Measurements from ENCODE around the gene LYRM1. TPM values are rescaled to one million over a fixed set of nuclear protein-coding genes. Genes with fewer than 3 reads are reported as not detected.

The LYRM1 gene
- total RNA-seq, 1 experiment from 2014 or later, result 67.3 TPM

- intact Hi-C loops (cut with micrococcal nuclease), result no loop called here
- Mint-ChIP-seq H3K27ac (ENCODE audit: low read depth, unreplicated experiment) (no peak overlapping the region), H3K4me3 (ENCODE audit: unreplicated experiment) (no peak overlapping the region), H3K4me1 (ENCODE audit: insufficient read depth, unreplicated experiment) (no peaks in the 10 kb centered on the region), H3K36me3 (ENCODE audit: insufficient read depth, unreplicated experiment) (peaks cover 6% of the 10 kb centered on the region), H3K27me3 (ENCODE audit: insufficient read depth, unreplicated experiment) (no peaks in the 10 kb centered on the region), H3K9me3 (ENCODE audit: unreplicated experiment) (no peaks in the 10 kb centered on the region)
- POLR2A ChIA-PET, result interaction anchor here (0.7 kb wide), 1 partner anchor 29 kb away, joined by 3 read pairs; no protein-coding TSS in a partner anchor
- TF ChIP-seq CTCF (IDR thresholded peaks at IDR 0.05; ENCODE audit: unreplicated experiment), result no peak
- CTCF ChIA-PET, result interaction anchor here (1.7 kb wide), 1 partner anchor 98 kb away, joined by 3 read pairs; no protein-coding TSS in a partner anchor
- no TSS peak for BruUV-seq (replicated peaks)
- no peak for DNase-seq (ENCODE audit: unreplicated experiment)
Measured at GRCh38 chr16:20948444-20948843, 47.9 kb downstream of the LYRM1 start.

GRCh38 chr16:20949660-20950059 is 49.1 kb downstream of the LYRM1 start:
- H3K9me3 Mint-ChIP-seq (ENCODE audit: unreplicated experiment), result no peaks in the 10 kb centered on the region
- POLR2A ChIA-PET, result no interaction called here
- no peak overlapping the region for H3K27ac Mint-ChIP-seq (ENCODE audit: low read depth, unreplicated experiment)
- intact Hi-C loops (cut with micrococcal nuclease), result no loop called here
- TF ChIP-seq CTCF (IDR thresholded peaks at IDR 0.05; ENCODE audit: unreplicated experiment), result no peak
- DNase-seq (ENCODE audit: unreplicated experiment), result no peak
- BruUV-seq (replicated peaks), result no TSS peak
- H3K27me3 Mint-ChIP-seq (ENCODE audit: insufficient read depth, unreplicated experiment), result no peaks in the 10 kb centered on the region
- H3K4me3 Mint-ChIP-seq (ENCODE audit: unreplicated experiment), result no peak overlapping the region
- H3K4me1 Mint-ChIP-seq (ENCODE audit: insufficient read depth, unreplicated experiment), result no peaks in the 10 kb centered on the region
- CTCF ChIA-PET, result interaction anchor here (1.7 kb wide), 3 partner anchors 11 to 100 kb away, joined by 3 to 10 read pairs (median 4); no protein-coding TSS in a partner anchor
- peaks cover 3% of the 10 kb centered on the region for H3K36me3 Mint-ChIP-seq (ENCODE audit: insufficient read depth, unreplicated experiment)

- BruUV-seq (replicated peaks), result no TSS peak
- intact Hi-C loops (cut with micrococcal nuclease), result no loop called here
- Mint-ChIP-seq H3K27me3 (ENCODE audit: insufficient read depth, unreplicated experiment) (no peaks in the 10 kb centered on the region), H3K9me3 (ENCODE audit: unreplicated experiment) (no peaks in the 10 kb centered on the region), H3K4me3 (ENCODE audit: unreplicated experiment) (no peak overlapping the region), H3K36me3 (ENCODE audit: insufficient read depth, unreplicated experiment) (no peaks in the 10 kb centered on the region), H3K4me1 (ENCODE audit: insufficient read depth, unreplicated experiment) (no peaks in the 10 kb centered on the region), H3K27ac (ENCODE audit: low read depth, unreplicated experiment) (no peak overlapping the region)
- CTCF ChIA-PET, result interaction anchor here (1.7 kb wide), 2 partner anchors 12 to 100 kb away, joined by 4 to 10 read pairs; no protein-coding TSS in a partner anchor
- POLR2A ChIA-PET, result interaction anchor here (1.1 to 1.3 kb wide), 2 partner anchors 10 to 50 kb away, joined by 3 to 4 read pairs; partner anchors contain the start of gene DCUN1D3
- TF ChIP-seq CTCF (IDR thresholded peaks at IDR 0.05; ENCODE audit: unreplicated experiment), result no peak
- no peak for DNase-seq (ENCODE audit: unreplicated experiment)
Measured at GRCh38 chr16:20950294-20950693, 49.7 kb downstream of the LYRM1 start.

- no TSS peak for BruUV-seq (replicated peaks)
- DNase-seq (ENCODE audit: unreplicated experiment), result no peak
- Mint-ChIP-seq H3K4me1 (ENCODE audit: insufficient read depth, unreplicated experiment) (no peaks in the 10 kb centered on the region), H3K9me3 (ENCODE audit: unreplicated experiment) (no peaks in the 10 kb centered on the region), H3K27ac (ENCODE audit: low read depth, unreplicated experiment) (no peak overlapping the region), H3K36me3 (ENCODE audit: insufficient read depth, unreplicated experiment) (no peaks in the 10 kb centered on the region), H3K27me3 (ENCODE audit: insufficient read depth, unreplicated experiment) (no peaks in the 10 kb centered on the region), H3K4me3 (ENCODE audit: unreplicated experiment) (no peak overlapping the region)
- TF ChIP-seq CTCF (IDR thresholded peaks at IDR 0.05; ENCODE audit: unreplicated experiment), result no peak
- ChIA-PET POLR2A (no interaction called here), CTCF (interaction anchor here (0.6 to 1.3 kb wide), 3 partner anchors 34 to 1264 kb away, joined by 3 to 5 read pairs (median 4); no protein-coding TSS in a partner anchor)
- intact Hi-C loops (cut with micrococcal nuclease), result no loop called here
Measured at GRCh38 chr16:20952139-20952920, 51.8 kb downstream of the LYRM1 start.
